Type B pancreatic cell (in vitro differentiated cells): Measurements from ENCODE around the gene NEK7. TPM values are rescaled to one million over a fixed set of nuclear protein-coding genes. Genes with fewer than 3 reads are reported as not detected.

Source experiments
- DNase-seq: peaks from one replicate; pipeline ENCODE4 v3.0.0; 2021; ENCODE audit warnings: mixed read lengths; ENCODE audit not compliant: unreplicated experiment; ENCODE audit errors: extremely low spot score
- H3K27ac Mint-ChIP-seq: 2 replicates; pipeline ENCODE4 v1.8.0; 2021; ENCODE audit warnings: mild to moderate bottlenecking, mixed read lengths
- H3K27me3 Mint-ChIP-seq: 2 replicates; pipeline ENCODE4 v1.8.0; 2021; ENCODE audit warnings: mixed read lengths
- H3K36me3 Mint-ChIP-seq: 2 replicates; pipeline ENCODE4 v1.8.0; 2021; ENCODE audit warnings: mixed read lengths
- H3K4me1 Mint-ChIP-seq: one replicate; pipeline ENCODE4 v1.8.0; 2021; ENCODE audit warnings: mixed read lengths; ENCODE audit not compliant: unreplicated experiment
- H3K4me3 Mint-ChIP-seq: 2 replicates; pipeline ENCODE4 v1.8.0; 2021; ENCODE audit warnings: mild to moderate bottlenecking, mixed read lengths
- H3K9me3 Mint-ChIP-seq: 2 replicates; pipeline ENCODE4 v1.8.0; 2021; ENCODE audit warnings: mixed read lengths
- CTCF ChIP-seq: fragments of 200-600 bp; sonication (generic); conservative IDR thresholded peaks from 2 replicates; pipeline ENCODE4 v1.5.0; 2021; ENCODE audit warnings: antibody characterized with exemption, mild to moderate bottlenecking
- total RNA-seq: library from RNA; stranded (reverse); gene quantifications from 2 replicates; pipeline ENCODE4 v1.2.1, GENCODE V29; 2021; ENCODE audit warnings: low replicate concordance

Gene NEK7
- total RNA-seq, 1 donor from 2014 or later: 35.1 TPM

GRCh38 chr1:198121056-198121826, 35.6 kb upstream of the NEK7 start:
- Mint-ChIP-seq H3K4me1 (peaks cover 4% of the 10 kb centered on the region), H3K27ac (no peak overlapping the region), H3K27me3 (no peaks in the 10 kb centered on the region), H3K36me3 (no peaks in the 10 kb centered on the region), H3K9me3 (no peaks in the 10 kb centered on the region), H3K4me3 (no peak overlapping the region)
- no peak for TF ChIP-seq CTCF
- DNase-seq: no peak

GRCh38 chr1:198122693-198123092, 34.1 kb upstream of the NEK7 start:
- H3K36me3 Mint-ChIP-seq: no peaks in the 10 kb centered on the region
- no peak overlapping the region for H3K4me3 Mint-ChIP-seq
- no peak for TF ChIP-seq CTCF
- no peaks in the 10 kb centered on the region for H3K9me3 Mint-ChIP-seq
- H3K27me3 Mint-ChIP-seq: no peaks in the 10 kb centered on the region
- no peak for DNase-seq
- H3K27ac Mint-ChIP-seq: no peak overlapping the region
- peaks cover 4% of the 10 kb centered on the region for H3K4me1 Mint-ChIP-seq

- H3K36me3 Mint-ChIP-seq: no peaks in the 10 kb centered on the region
- peaks cover 4% of the 10 kb centered on the region for H3K4me1 Mint-ChIP-seq
- no peak overlapping the region for H3K4me3 Mint-ChIP-seq
- DNase-seq: no peak
- TF ChIP-seq CTCF: no peak
- H3K9me3 Mint-ChIP-seq: no peaks in the 10 kb centered on the region
- no peaks in the 10 kb centered on the region for H3K27me3 Mint-ChIP-seq
- H3K27ac Mint-ChIP-seq: no peak overlapping the region
Observed at GRCh38 chr1:198123133-198123532, 33.7 kb upstream of the NEK7 start.

- no peak for TF ChIP-seq CTCF
- Mint-ChIP-seq H3K27me3 (no peaks in the 10 kb centered on the region), H3K4me3 (no peak overlapping the region), H3K36me3 (no peaks in the 10 kb centered on the region), H3K27ac (no peak overlapping the region), H3K4me1 (peaks cover 4% of the 10 kb centered on the region), H3K9me3 (no peaks in the 10 kb centered on the region)
- DNase-seq: no peak
Observed at GRCh38 chr1:198124673-198125072, 32.1 kb upstream of the NEK7 start.

GRCh38 chr1:198125995-198126735, 30.6 kb upstream of the NEK7 start:
- DNase-seq: no peak
- Mint-ChIP-seq H3K4me3 (no peak overlapping the region), H3K27ac (no peak overlapping the region), H3K4me1 (peaks cover 4% of the 10 kb centered on the region), H3K27me3 (no peaks in the 10 kb centered on the region), H3K36me3 (no peaks in the 10 kb centered on the region), H3K9me3 (no peaks in the 10 kb centered on the region)
- no peak for TF ChIP-seq CTCF
